SK-N-SH treated with all-trans-retinoic acid at 6 μM for 48 hours (cell line): ENCODE measurements around the gene RALGPS1.

Source experiments
- ATAC-seq: fragments of 200-7000 bp; cut with Tn5 transposase; 3 replicates; pipeline ENCODE4 v1.9.1; 2020; ENCODE audit warnings: mild to moderate bottlenecking, moderate library complexity
- ARNTL ChIP-seq: fragments of 450-650 bp; formaldehyde crosslinking; IDR thresholded peaks from 2 replicates; pipeline ENCODE4 v1.5.0; 2020; ENCODE audit warnings: low read depth, mild to moderate bottlenecking, moderate library complexity, borderline replicate concordance
- BACH2 ChIP-seq: fragments of 250-450 bp; sonication (Bioruptor Pico); IDR thresholded peaks from 2 replicates; pipeline ENCODE4 v1.9.0; 2021; ENCODE audit warnings: mild to moderate bottlenecking, borderline replicate concordance
- CSDC2 ChIP-seq: fragments of 250-450 bp; sonication (Bioruptor Pico); IDR thresholded peaks from 2 replicates; pipeline ENCODE4 v1.5.0; 2020; ENCODE audit warnings: mild to moderate bottlenecking, moderate library complexity
- ESRRG ChIP-seq: fragments of 250-450 bp; sonication (Bioruptor Pico); IDR thresholded peaks from 2 replicates; pipeline ENCODE4 v1.6.1; 2021; ENCODE audit warnings: mild to moderate bottlenecking
- GLIS3 ChIP-seq: fragments of 250-450 bp; sonication (Bioruptor Pico); IDR thresholded peaks from 2 replicates; pipeline ENCODE4 v1.5.0; 2020; ENCODE audit warnings: mild to moderate bottlenecking, moderate library complexity
- ISL1 ChIP-seq: fragments of 250-450 bp; sonication (Bioruptor Pico); IDR thresholded peaks from 2 replicates; pipeline ENCODE4 v2.1.2; 2022; ENCODE audit warnings: mild to moderate bottlenecking, moderate library complexity
- OSR1 ChIP-seq: fragments of 250-450 bp; sonication (Bioruptor Pico); IDR thresholded peaks from 2 replicates; pipeline ENCODE4 v1.8.0; 2022; ENCODE audit warnings: moderate library complexity, mild to moderate bottlenecking, inconsistent platforms
- PPARA ChIP-seq: fragments of 250-450 bp; sonication (Bioruptor Pico); IDR thresholded peaks from 2 replicates; pipeline ENCODE4 v1.5.0; 2020; ENCODE audit warnings: mild to moderate bottlenecking, borderline replicate concordance
- RARB ChIP-seq: fragments of 250-450 bp; sonication (Bioruptor Pico); IDR thresholded peaks from 2 replicates; pipeline ENCODE4 v1.8.0; 2021; ENCODE audit warnings: mild to moderate bottlenecking, moderate library complexity
- SNAI2 ChIP-seq: fragments of 250-450 bp; sonication (Bioruptor Pico); IDR thresholded peaks from 2 replicates; pipeline ENCODE4 v1.5.0; 2020; ENCODE audit warnings: mild to moderate bottlenecking, moderate library complexity
- TCF4 ChIP-seq: fragments of 250-450 bp; sonication (Bioruptor Pico); IDR thresholded peaks from 2 replicates; pipeline ENCODE4 v1.8.0; 2021; ENCODE audit warnings: mild to moderate bottlenecking, moderate library complexity, borderline replicate concordance
- TOX ChIP-seq: fragments of 250-450 bp; sonication (Bioruptor Pico); IDR thresholded peaks from 2 replicates; pipeline ENCODE4 v1.8.0; 2021; ENCODE audit warnings: mild to moderate bottlenecking, moderate library complexity, borderline replicate concordance
- ZC3H10 ChIP-seq: fragments of 250-450 bp; sonication (Bioruptor Pico); IDR thresholded peaks from 2 replicates; pipeline ENCODE4 v1.5.1; 2021; ENCODE audit warnings: mild to moderate bottlenecking, moderate library complexity
- ZFP3 ChIP-seq: fragments of 250-450 bp; sonication (Bioruptor Pico); IDR thresholded peaks from 2 replicates; pipeline ENCODE4 v1.5.0; 2020; ENCODE audit warnings: mild to moderate bottlenecking, moderate library complexity
- ZNF565 ChIP-seq: fragments of 450-650 bp; formaldehyde crosslinking; conservative IDR thresholded peaks from 2 replicates; pipeline ENCODE4 v1.5.0; 2020; ENCODE audit warnings: low read depth, mild to moderate bottlenecking, moderate library complexity
- ZNF8 ChIP-seq: fragments of 450-650 bp; formaldehyde crosslinking; IDR thresholded peaks from 2 replicates; pipeline ENCODE4 v1.5.0; 2020; ENCODE audit warnings: mild to moderate bottlenecking, moderate library complexity
- TF ChIP-seq, protein P1 (sequence below): fragments of 250-450 bp; sonication (Bioruptor Pico); IDR thresholded peaks from 2 replicates; pipeline ENCODE4 v1.5.1; 2020; ENCODE audit warnings: low read depth, mild to moderate bottlenecking, moderate library complexity
- TF ChIP-seq, protein P2 (sequence below): fragments of 250-450 bp; sonication (Bioruptor Pico); IDR thresholded peaks from 2 replicates; pipeline ENCODE4 v1.5.0; 2020; ENCODE audit warnings: mild to moderate bottlenecking, moderate library complexity
- TF ChIP-seq, protein P3 (sequence below): fragments of 250-450 bp; sonication (Bioruptor Pico); IDR thresholded peaks from 2 replicates; pipeline ENCODE4 v1.5.1; 2021; ENCODE audit warnings: mild to moderate bottlenecking, moderate library complexity

The RALGPS1 gene

DNA sequence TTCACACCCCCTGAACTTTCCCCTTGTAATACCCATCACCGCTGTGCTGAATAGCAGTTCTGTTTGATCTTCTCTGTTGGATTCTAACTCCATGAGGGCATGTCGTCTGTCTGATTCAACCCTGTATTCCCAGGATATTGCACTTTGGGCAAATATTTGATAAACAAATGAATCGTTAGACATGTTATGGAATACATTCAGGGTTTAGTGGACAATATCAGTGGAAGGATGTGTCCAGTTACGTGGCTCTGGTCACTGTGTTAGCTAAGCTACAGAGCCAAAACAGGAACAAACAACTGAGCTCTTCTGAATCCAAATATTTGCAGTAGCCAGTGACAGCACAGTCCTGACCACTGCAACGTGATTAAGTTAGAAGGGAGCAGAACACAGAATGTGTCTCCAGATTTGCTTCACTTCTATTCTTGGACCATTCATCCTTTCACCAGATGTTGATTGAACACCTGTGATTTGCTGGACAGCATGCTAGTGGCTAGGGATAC lies 194.7 kb downstream of the RALGPS1 start:
- no peak for ATAC-seq
- no peak for TF ChIP-seq ARNTL
- TF ChIP-seq ZNF8 (CRISPR knock-in tag) = no peak
- TF ChIP-seq CSDC2 = no peak
- TF ChIP-seq ESRRG = no peak
- no peak for TF ChIP-seq SNAI2 (CRISPR knock-in tag)
- TF ChIP-seq ZNF565 (CRISPR knock-in tag) = no peak
- no peak for TF ChIP-seq ZC3H10 (CRISPR knock-in tag)
- TF ChIP-seq PPARA = no peak
- TF ChIP-seq ISL1 (CRISPR knock-in tag) = no peak
- TF ChIP-seq, protein P1, sequence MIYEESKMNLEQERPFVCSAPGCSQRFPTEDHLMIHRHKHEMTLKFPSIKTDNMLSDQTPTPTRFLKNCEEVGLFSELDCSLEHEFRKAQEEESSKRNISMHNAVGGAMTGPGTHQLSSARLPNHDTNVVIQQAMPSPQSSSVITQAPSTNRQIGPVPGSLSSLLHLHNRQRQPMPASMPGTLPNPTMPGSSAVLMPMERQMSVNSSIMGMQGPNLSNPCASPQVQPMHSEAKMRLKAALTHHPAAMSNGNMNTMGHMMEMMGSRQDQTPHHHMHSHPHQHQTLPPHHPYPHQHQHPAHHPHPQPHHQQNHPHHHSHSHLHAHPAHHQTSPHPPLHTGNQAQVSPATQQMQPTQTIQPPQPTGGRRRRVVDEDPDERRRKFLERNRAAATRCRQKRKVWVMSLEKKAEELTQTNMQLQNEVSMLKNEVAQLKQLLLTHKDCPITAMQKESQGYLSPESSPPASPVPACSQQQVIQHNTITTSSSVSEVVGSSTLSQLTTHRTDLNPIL (CRISPR knock-in tag) = no peak
- TF ChIP-seq ZFP3 (CRISPR knock-in tag) = no peak
- TF ChIP-seq, protein P2, sequence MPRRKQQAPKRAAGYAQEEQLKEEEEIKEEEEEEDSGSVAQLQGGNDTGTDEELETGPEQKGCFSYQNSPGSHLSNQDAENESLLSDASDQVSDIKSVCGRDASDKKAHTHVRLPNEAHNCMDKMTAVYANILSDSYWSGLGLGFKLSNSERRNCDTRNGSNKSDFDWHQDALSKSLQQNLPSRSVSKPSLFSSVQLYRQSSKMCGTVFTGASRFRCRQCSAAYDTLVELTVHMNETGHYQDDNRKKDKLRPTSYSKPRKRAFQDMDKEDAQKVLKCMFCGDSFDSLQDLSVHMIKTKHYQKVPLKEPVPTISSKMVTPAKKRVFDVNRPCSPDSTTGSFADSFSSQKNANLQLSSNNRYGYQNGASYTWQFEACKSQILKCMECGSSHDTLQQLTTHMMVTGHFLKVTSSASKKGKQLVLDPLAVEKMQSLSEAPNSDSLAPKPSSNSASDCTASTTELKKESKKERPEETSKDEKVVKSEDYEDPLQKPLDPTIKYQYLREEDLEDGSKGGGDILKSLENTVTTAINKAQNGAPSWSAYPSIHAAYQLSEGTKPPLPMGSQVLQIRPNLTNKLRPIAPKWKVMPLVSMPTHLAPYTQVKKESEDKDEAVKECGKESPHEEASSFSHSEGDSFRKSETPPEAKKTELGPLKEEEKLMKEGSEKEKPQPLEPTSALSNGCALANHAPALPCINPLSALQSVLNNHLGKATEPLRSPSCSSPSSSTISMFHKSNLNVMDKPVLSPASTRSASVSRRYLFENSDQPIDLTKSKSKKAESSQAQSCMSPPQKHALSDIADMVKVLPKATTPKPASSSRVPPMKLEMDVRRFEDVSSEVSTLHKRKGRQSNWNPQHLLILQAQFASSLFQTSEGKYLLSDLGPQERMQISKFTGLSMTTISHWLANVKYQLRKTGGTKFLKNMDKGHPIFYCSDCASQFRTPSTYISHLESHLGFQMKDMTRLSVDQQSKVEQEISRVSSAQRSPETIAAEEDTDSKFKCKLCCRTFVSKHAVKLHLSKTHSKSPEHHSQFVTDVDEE (CRISPR knock-in tag) = no peak
- TF ChIP-seq TCF4 (CRISPR knock-in tag) = no peak

DNA sequence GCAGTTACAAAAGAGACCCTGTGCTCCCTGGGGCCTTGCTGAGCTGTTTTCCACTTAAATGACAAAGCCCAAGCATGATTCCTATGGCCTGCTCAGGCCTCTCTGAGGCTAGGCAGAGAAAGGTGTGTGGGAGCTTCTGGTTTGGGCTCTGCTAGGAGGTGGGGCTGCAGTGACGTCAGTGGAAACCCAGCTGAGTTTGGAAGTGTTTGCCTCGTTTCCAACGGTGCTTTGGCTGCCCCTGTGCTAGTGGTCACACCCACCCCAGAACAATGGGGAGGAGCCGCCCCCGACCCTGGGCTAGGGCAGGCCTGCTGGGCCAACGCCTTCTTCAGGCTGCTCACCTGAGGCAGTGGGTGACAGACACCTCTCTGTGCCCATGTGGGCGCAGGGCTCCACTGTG lies 197.5 kb downstream of the RALGPS1 start:
- no peak for ATAC-seq
- TF ChIP-seq, protein P1 (CRISPR knock-in tag) = no peak
- TF ChIP-seq GLIS3 = no peak
- no peak for TF ChIP-seq ZNF8 (CRISPR knock-in tag)
- no peak for TF ChIP-seq ZNF565 (CRISPR knock-in tag)
- no peak for TF ChIP-seq CSDC2
- TF ChIP-seq, protein P2 (CRISPR knock-in tag) = no peak
- TF ChIP-seq RARB (CRISPR knock-in tag) = no peak
- no peak for TF ChIP-seq ZFP3 (CRISPR knock-in tag)
- TF ChIP-seq ARNTL = no peak
- TF ChIP-seq, protein P3, sequence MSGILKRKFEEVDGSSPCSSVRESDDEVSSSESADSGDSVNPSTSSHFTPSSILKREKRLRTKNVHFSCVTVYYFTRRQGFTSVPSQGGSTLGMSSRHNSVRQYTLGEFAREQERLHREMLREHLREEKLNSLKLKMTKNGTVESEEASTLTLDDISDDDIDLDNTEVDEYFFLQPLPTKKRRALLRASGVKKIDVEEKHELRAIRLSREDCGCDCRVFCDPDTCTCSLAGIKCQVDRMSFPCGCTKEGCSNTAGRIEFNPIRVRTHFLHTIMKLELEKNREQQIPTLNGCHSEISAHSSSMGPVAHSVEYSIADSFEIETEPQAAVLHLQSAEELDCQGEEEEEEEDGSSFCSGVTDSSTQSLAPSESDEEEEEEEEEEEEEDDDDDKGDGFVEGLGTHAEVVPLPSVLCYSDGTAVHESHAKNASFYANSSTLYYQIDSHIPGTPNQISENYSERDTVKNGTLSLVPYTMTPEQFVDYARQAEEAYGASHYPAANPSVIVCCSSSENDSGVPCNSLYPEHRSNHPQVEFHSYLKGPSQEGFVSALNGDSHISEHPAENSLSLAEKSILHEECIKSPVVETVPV (CRISPR knock-in tag) = no peak
- TF ChIP-seq ESRRG = no peak
- TF ChIP-seq SNAI2 (CRISPR knock-in tag) = no peak
- TF ChIP-seq TOX = no peak
- TF ChIP-seq BACH2 (CRISPR knock-in tag) = no peak
- no peak for TF ChIP-seq PPARA
- TF ChIP-seq, all 23 proteins: peak for 0

DNA sequence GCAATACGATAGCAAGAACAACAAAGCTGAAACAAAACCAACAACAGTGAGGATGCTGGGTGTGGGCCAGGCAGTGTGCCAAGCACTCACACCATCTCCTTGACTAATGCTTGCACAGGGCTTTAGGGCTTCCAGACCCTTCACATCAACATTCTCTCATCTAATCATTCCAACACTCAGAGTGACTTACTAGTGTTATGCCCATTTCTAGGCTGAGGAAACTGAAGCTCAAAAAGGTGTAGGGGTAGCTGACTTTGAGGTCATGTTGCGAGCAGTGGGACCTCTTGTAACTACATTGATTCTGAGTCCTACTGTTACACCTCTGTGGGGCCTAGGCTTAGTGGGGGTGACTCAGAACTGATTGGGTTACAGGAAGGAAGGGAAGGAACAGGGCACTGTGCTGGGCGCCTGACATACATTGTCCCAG lies 198.2 kb downstream of the RALGPS1 start:
- ATAC-seq = no peak
- TF ChIP-seq OSR1 (CRISPR knock-in tag) = no peak
- no peak for TF ChIP-seq ESRRG
- no peak for TF ChIP-seq ZFP3 (CRISPR knock-in tag)
- TF ChIP-seq BACH2 (CRISPR knock-in tag) = no peak
- TF ChIP-seq TOX = no peak
- TF ChIP-seq ARNTL = no peak
- TF ChIP-seq, protein P1 (CRISPR knock-in tag) = no peak
- no peak for TF ChIP-seq GLIS3
- no peak for TF ChIP-seq ISL1 (CRISPR knock-in tag)
